ENCODE data around the gene KCP. TPM values are rescaled to one million over a fixed set of nuclear protein-coding genes. Genes with fewer than 3 reads are reported as not detected.

KCP gene
- total RNA-seq, 2 experiments from 2014 or later: 1.4 to 2.3 TPM

GRCh38 chr7:128938544-128939074 is 28.1 kb upstream of the KCP start:
- H3K4me1 ChIP-seq (ENCODE audit: insufficient read depth, low read length, poor library complexity, severe bottlenecking): peaks cover 49% of the 10 kb centered on the region
- no peak overlapping the region for H3K27ac ChIP-seq (ENCODE audit: low read depth, low read length, poor library complexity, severe bottlenecking)
- H3K36me3 ChIP-seq (ENCODE audit: insufficient read depth, low read length): no peaks in the 10 kb centered on the region
- ChIA-PET POLR2A (interaction anchor here (2.5 to 4.0 kb wide), 2 partner anchors 15 to 116 kb away, joined by 12 to 29 read pairs; partner anchors contain the start of gene TNPO3), CTCF (ENCODE audit: unreplicated experiment) (interaction anchor here (2.1 kb wide), 1 partner anchor 10 kb away, joined by 4 read pairs; no protein-coding TSS in a partner anchor)
- intact Hi-C loops (cut with micrococcal nuclease; ENCODE audit: unreplicated experiment): no loop called here
- H3K9me3 ChIP-seq (ENCODE audit: low read length): no peaks in the 10 kb centered on the region
- no peaks in the 10 kb centered on the region for H4K20me1 ChIP-seq (ENCODE audit: insufficient read depth, low read length)
- no peak overlapping the region; the same call in 1 of the 2 replicates for H2AFZ ChIP-seq (ENCODE audit: low read length)
- H3K79me2 ChIP-seq (ENCODE audit: insufficient read depth, low read depth, low read length): no peaks in the 10 kb centered on the region
- TF ChIP-seq EZH2phosphoT487 (IDR thresholded peaks at IDR 0.05; ENCODE audit: borderline replicate concordance, low read depth, low read length) (no peak), CTCF (conservative IDR thresholded peaks at IDR 0.05; ENCODE audit: low read length) (no peak)
- H3K4me3 ChIP-seq (ENCODE audit: low read depth, low read length, poor library complexity, severe bottlenecking): peak overlapping the region; percentile 37
- no peak for DNase-seq (ENCODE audit: low spot score)
- H3K4me2 ChIP-seq (ENCODE audit: low read length): peak overlapping the region; percentile 67
- no TSS peak for BruUV-seq (replicated peaks)
- H3K9me2 ChIP-seq (ENCODE audit: insufficient read depth, low read length): no peaks in the 10 kb centered on the region

- no TSS peak for BruUV-seq (replicated peaks)
- DNase-seq (ENCODE audit: low spot score): no peak
- H3K4me3 ChIP-seq (ENCODE audit: low read depth, low read length, poor library complexity, severe bottlenecking): peak within 1 kb of the TSS; percentile 37
- H3K9me3 ChIP-seq (ENCODE audit: low read length): no peaks in the 10 kb centered on the region
- H3K4me1 ChIP-seq (ENCODE audit: insufficient read depth, low read length, poor library complexity, severe bottlenecking): peaks cover 56% of the 10 kb centered on the region
- no peak within 1 kb of the TSS for H3K27ac ChIP-seq (ENCODE audit: low read depth, low read length, poor library complexity, severe bottlenecking)
- no peak for TF ChIP-seq CTCF (conservative IDR thresholded peaks at IDR 0.05; ENCODE audit: low read length)
- TF ChIP-seq EZH2phosphoT487 (IDR thresholded peaks at IDR 0.05; ENCODE audit: borderline replicate concordance, low read depth, low read length): no peak
- POLR2A ChIA-PET: no interaction called here
- H3K4me2 ChIP-seq (ENCODE audit: low read length): peak within 1 kb of the TSS; percentile 67
- no peaks in the 10 kb centered on the region for H3K9me2 ChIP-seq (ENCODE audit: insufficient read depth, low read length)
- no peaks in the 10 kb centered on the region for H3K36me3 ChIP-seq (ENCODE audit: insufficient read depth, low read length)
- no peaks in the 10 kb centered on the region for H4K20me1 ChIP-seq (ENCODE audit: insufficient read depth, low read length)
- intact Hi-C loops (cut with micrococcal nuclease; ENCODE audit: unreplicated experiment): no loop called here
- H2AFZ ChIP-seq (ENCODE audit: low read length): no peak within 1 kb of the TSS; the same call in 1 of the 2 replicates
- no peaks in the 10 kb centered on the region for H3K79me2 ChIP-seq (ENCODE audit: insufficient read depth, low read depth, low read length)
- CTCF ChIA-PET (ENCODE audit: unreplicated experiment): interaction anchor here (1.6 kb wide), 1 partner anchor 15 kb away, joined by 3 read pairs; no protein-coding TSS in a partner anchor
Observed at GRCh38 chr7:128937647-128938543, 27.4 kb upstream of the KCP start, which contains the start of gene IRF5. Gene IRF5, plus strand, starts transcription at chr7:128937927. Its CDS starts 4,155 bp downstream, at chr7:128942082.
